Stimulated activated naive CD8-positive, alpha-beta T cell treated with anti-CD3 and anti-CD28 coated beads, Interleukin-15, amount 100 ng/mL, for 72 hours (primary cell): ENCODE data around the gene DNAH6.

Experiments used
- ATAC-seq: fragments of 150-1000 bp; cut with Tn5 transposase; 2 replicates; pipeline ENCODE4 v1.10.0; 2021; ENCODE audit warnings: mild to moderate bottlenecking, moderate library complexity
- DNase-seq, 2 donors: peaks; one replicate each; pipeline ENCODE4 v3.0.0; 2021 to 2022
- H3K27ac Mint-ChIP-seq, 2 donors: one replicate each; pipeline ENCODE4 v1.8.0; 2022; ENCODE audit warnings: mild to moderate bottlenecking in 2 of 2, mixed read lengths in 2 of 2, moderate library complexity in 2 of 2
- H3K27me3 Mint-ChIP-seq: one replicate; pipeline ENCODE4 v1.8.0; 2022; ENCODE audit warnings: mixed read lengths
- H3K4me1 Mint-ChIP-seq: one replicate; pipeline ENCODE4 v1.8.0; 2022; ENCODE audit warnings: mild to moderate bottlenecking, mixed read lengths
- H3K4me3 Mint-ChIP-seq, 2 donors: one replicate each; pipeline ENCODE4 v1.8.0; 2022; ENCODE audit warnings: mild to moderate bottlenecking in 2 of 2, mixed read lengths in 2 of 2, moderate library complexity in 1 of 2
- H3K9me3 Mint-ChIP-seq, 2 donors: one replicate each; pipeline ENCODE4 v1.8.0; 2022; ENCODE audit warnings: mixed read lengths in 2 of 2

The DNAH6 gene

GRCh38 chr2:84799772-84800171, 283.5 kb downstream of the DNAH6 start:
- ATAC-seq: no peak
- peaks cover 6 to 10% of the 10 kb centered on the region in 2 donors for H3K9me3 Mint-ChIP-seq
- H3K27ac Mint-ChIP-seq: no peak overlapping the region
- peak overlapping the region in 1 of 2 donors; percentile 27 for H3K4me3 Mint-ChIP-seq
- no peak for DNase-seq
- H3K27me3 Mint-ChIP-seq: no peaks in the 10 kb centered on the region
- H3K4me1 Mint-ChIP-seq: peaks cover 18% of the 10 kb centered on the region

GRCh38 chr2:84800194-84800805, 284.0 kb downstream of the DNAH6 start:
- ATAC-seq: no peak
- H3K4me3 Mint-ChIP-seq: peak overlapping the region; percentile 27 to 36

GRCh38 chr2:84801811-84802210, 285.5 kb downstream of the DNAH6 start:
- ATAC-seq: no peak
- no peak for DNase-seq
- Mint-ChIP-seq H3K27ac (no peak overlapping the region), H3K9me3 (peaks cover 6 to 10% of the 10 kb centered on the region in 2 donors), H3K27me3 (no peaks in the 10 kb centered on the region), H3K4me1 (peaks cover 27% of the 10 kb centered on the region), H3K4me3 (no peak overlapping the region)

More at GRCh38 chr2:84800194-84800805, 284.0 kb downstream of the DNAH6 start:
- Mint-ChIP-seq H3K4me1 (peaks cover 18% of the 10 kb centered on the region), H3K27ac (no peak overlapping the region), H3K9me3 (peaks cover 6 to 10% of the 10 kb centered on the region in 2 donors), H3K27me3 (no peaks in the 10 kb centered on the region)
- no peak for DNase-seq

- peaks cover 6 to 10% of the 10 kb centered on the region in 2 donors for H3K9me3 Mint-ChIP-seq
- H3K27me3 Mint-ChIP-seq: no peaks in the 10 kb centered on the region
- no peak for ATAC-seq
- no peak for DNase-seq
- peaks cover 30% of the 10 kb centered on the region for H3K4me1 Mint-ChIP-seq
- H3K4me3 Mint-ChIP-seq: no peak overlapping the region
- no peak overlapping the region for H3K27ac Mint-ChIP-seq
Measured at GRCh38 chr2:84805250-84805958, 289.1 kb downstream of the DNAH6 start.

GRCh38 chr2:84807063-84807485, 290.8 kb downstream of the DNAH6 start:
- H3K9me3 Mint-ChIP-seq: peaks cover 3 to 4% of the 10 kb centered on the region in 2 donors
- no peak for ATAC-seq
- H3K27me3 Mint-ChIP-seq: no peaks in the 10 kb centered on the region
- DNase-seq: no peak
- no peak overlapping the region for H3K27ac Mint-ChIP-seq
- H3K4me3 Mint-ChIP-seq: no peak overlapping the region
- peaks cover 26% of the 10 kb centered on the region for H3K4me1 Mint-ChIP-seq

- Mint-ChIP-seq H3K9me3 (no peaks in the 10 kb centered on the region), H3K4me1 (peaks cover 34% of the 10 kb centered on the region), H3K27me3 (no peaks in the 10 kb centered on the region), H3K4me3 (no peak overlapping the region), H3K27ac (no peak overlapping the region)
- DNase-seq: no peak
- ATAC-seq: no peak
Measured at GRCh38 chr2:84808279-84808678, 292.0 kb downstream of the DNAH6 start.

- peaks cover 52% of the 10 kb centered on the region for H3K4me1 Mint-ChIP-seq
- DNase-seq: no peak
- H3K27me3 Mint-ChIP-seq: no peaks in the 10 kb centered on the region
- no peak overlapping the region for H3K27ac Mint-ChIP-seq
- peaks cover 0 to 4% of the 10 kb centered on the region in 2 donors for H3K9me3 Mint-ChIP-seq
- ATAC-seq: no peak
- no peak overlapping the region for H3K4me3 Mint-ChIP-seq
Measured at GRCh38 chr2:84811839-84812431, 295.6 kb downstream of the DNAH6 start.

GRCh38 chr2:84815146-84815545, 298.8 kb downstream of the DNAH6 start:
- no peak overlapping the region for H3K27ac Mint-ChIP-seq
- no peak overlapping the region for H3K4me3 Mint-ChIP-seq
- DNase-seq (no peak), ATAC-seq (no peak)
- peaks cover 67% of the 10 kb centered on the region for H3K4me1 Mint-ChIP-seq
- peaks cover 0 to 4% of the 10 kb centered on the region in 2 donors for H3K9me3 Mint-ChIP-seq
- no peaks in the 10 kb centered on the region for H3K27me3 Mint-ChIP-seq

GRCh38 chr2:84816426-84817026, 300.2 kb downstream of the DNAH6 start:
- H3K4me3 Mint-ChIP-seq: peak overlapping the region; percentile 39 to 61
- ATAC-seq (peak; percentile 43), DNase-seq (no peak)
- no peaks in the 10 kb centered on the region for H3K27me3 Mint-ChIP-seq
- H3K9me3 Mint-ChIP-seq: peaks cover 0 to 4% of the 10 kb centered on the region in 2 donors
- peak overlapping the region; percentile 29 to 65 for H3K27ac Mint-ChIP-seq
- H3K4me1 Mint-ChIP-seq: peaks cover 80% of the 10 kb centered on the region

- DNase-seq (peak in 1 of 2 donors; percentile 50), ATAC-seq (peak; percentile 92)
- H3K27me3 Mint-ChIP-seq: no peaks in the 10 kb centered on the region
- H3K4me1 Mint-ChIP-seq: peaks cover 87% of the 10 kb centered on the region
- peaks cover 0 to 4% of the 10 kb centered on the region in 2 donors for H3K9me3 Mint-ChIP-seq
- H3K4me3 Mint-ChIP-seq: peak overlapping the region; percentile 39 to 61
- H3K27ac Mint-ChIP-seq: peak overlapping the region; percentile 88 to 93
Measured at GRCh38 chr2:84817239-84817655, 300.9 kb downstream of the DNAH6 start.

- no peaks in the 10 kb centered on the region for H3K9me3 Mint-ChIP-seq
- H3K4me3 Mint-ChIP-seq: no peak overlapping the region
- ATAC-seq (no peak), DNase-seq (no peak)
- H3K4me1 Mint-ChIP-seq: peaks cover 65% of the 10 kb centered on the region
- H3K27me3 Mint-ChIP-seq: no peaks in the 10 kb centered on the region
- no peak overlapping the region for H3K27ac Mint-ChIP-seq
Measured at GRCh38 chr2:84821806-84822205, 305.5 kb downstream of the DNAH6 start.

GRCh38 chr2:84823229-84823628, 306.9 kb downstream of the DNAH6 start:
- peaks cover 56% of the 10 kb centered on the region for H3K4me1 Mint-ChIP-seq
- peak overlapping the region in 1 of 2 donors; percentile 8 for H3K27ac Mint-ChIP-seq
- no peak for DNase-seq
- H3K4me3 Mint-ChIP-seq: no peak overlapping the region
- H3K27me3 Mint-ChIP-seq: no peaks in the 10 kb centered on the region
- H3K9me3 Mint-ChIP-seq: no peaks in the 10 kb centered on the region
- ATAC-seq: no peak

- Mint-ChIP-seq H3K27me3 (no peaks in the 10 kb centered on the region), H3K4me3 (no peak overlapping the region), H3K9me3 (no peaks in the 10 kb centered on the region), H3K27ac (peak overlapping the region in 1 of 2 donors; percentile 16), H3K4me1 (peaks cover 51% of the 10 kb centered on the region)
- DNase-seq (no peak), ATAC-seq (no peak)
Measured at GRCh38 chr2:84823788-84824187, 307.5 kb downstream of the DNAH6 start.

GRCh38 chr2:84827978-84828575, 311.8 kb downstream of the DNAH6 start:
- Mint-ChIP-seq H3K27me3 (no peaks in the 10 kb centered on the region), H3K4me1 (peaks cover 12% of the 10 kb centered on the region), H3K4me3 (no peak overlapping the region), H3K9me3 (no peaks in the 10 kb centered on the region), H3K27ac (peak overlapping the region; percentile 3 to 20)
- no peak for DNase-seq
- ATAC-seq: no peak

- no peaks in the 10 kb centered on the region for H3K9me3 Mint-ChIP-seq
- no peak for ATAC-seq
- no peak overlapping the region for H3K4me3 Mint-ChIP-seq
- no peaks in the 10 kb centered on the region for H3K27me3 Mint-ChIP-seq
- peaks cover 23% of the 10 kb centered on the region for H3K4me1 Mint-ChIP-seq
- DNase-seq: no peak
- H3K27ac Mint-ChIP-seq: no peak overlapping the region
Measured at GRCh38 chr2:84829693-84830092, 313.4 kb downstream of the DNAH6 start.
